22Rv1 (cell line): ENCODE results near the gene NRG3.

Source experiments
- CTCF ChIP-seq: fragments of 450-650 bp; IDR thresholded peaks from 2 replicates; pipeline ENCODE4 v1.5.1; 2017; ENCODE audit warnings: mild to moderate bottlenecking
- ZFX ChIP-seq: fragments of 450-650 bp; IDR thresholded peaks from 2 replicates; pipeline ENCODE4 v1.6.1; 2017; ENCODE audit warnings: antibody characterized with exemption, borderline replicate concordance

GRCh38 chr10:82721831-82722230 is 846.8 kb downstream of the NRG3 start:
- TF ChIP-seq CTCF = no peak
- TF ChIP-seq ZFX = no peak
